Astrocyte of the spinal cord (primary cell): ENCODE results near the gene NELFCD.

Experiments
- DNase-seq: peaks from one replicate; pipeline ENCODE4 v3.0.0; 2011; ENCODE audit warnings: low read depth, low spot score
- H3K4me3 ChIP-seq: 2 replicates; pipeline ENCODE4 v1.5.1; 2011; ENCODE audit warnings: low read depth, mild to moderate bottlenecking, low read length, moderate library complexity
- CTCF ChIP-seq: IDR thresholded peaks from 2 replicates; pipeline ENCODE4 v1.5.1; 2012; ENCODE audit warnings: low read depth, mild to moderate bottlenecking, low read length, inconsistent platforms
- in situ Hi-C: cut with HindIII; loops from 2 replicates; pipeline ENCODE4 v1.10.0; 2017; ENCODE audit warnings: low sequenced_read_pairs

The NELFCD gene

DNA sequence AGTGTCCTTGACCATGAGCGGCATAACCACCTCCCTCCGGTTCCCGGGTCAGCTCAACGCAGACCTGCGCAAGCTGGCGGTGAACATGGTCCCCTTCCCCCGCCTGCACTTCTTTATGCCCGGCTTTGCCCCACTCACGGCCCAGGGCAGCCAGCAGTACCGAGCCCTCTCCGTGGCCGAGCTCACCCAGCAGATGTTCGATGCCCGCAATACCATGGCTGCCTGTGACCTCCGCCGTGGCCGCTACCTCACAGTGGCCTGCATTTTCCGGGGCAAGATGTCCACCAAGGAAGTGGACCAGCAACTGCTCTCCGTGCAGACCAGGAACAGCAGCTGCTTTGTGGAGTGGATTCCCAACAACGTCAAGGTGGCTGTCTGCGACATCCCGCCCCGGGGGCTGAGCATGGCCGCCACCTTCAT lies 43.1 kb downstream of the NELFCD start:
- H3K4me3 ChIP-seq = no peak overlapping the region
- in situ Hi-C loops = no loop called here
- TF ChIP-seq CTCF = no peak
- no peak for DNase-seq

DNA sequence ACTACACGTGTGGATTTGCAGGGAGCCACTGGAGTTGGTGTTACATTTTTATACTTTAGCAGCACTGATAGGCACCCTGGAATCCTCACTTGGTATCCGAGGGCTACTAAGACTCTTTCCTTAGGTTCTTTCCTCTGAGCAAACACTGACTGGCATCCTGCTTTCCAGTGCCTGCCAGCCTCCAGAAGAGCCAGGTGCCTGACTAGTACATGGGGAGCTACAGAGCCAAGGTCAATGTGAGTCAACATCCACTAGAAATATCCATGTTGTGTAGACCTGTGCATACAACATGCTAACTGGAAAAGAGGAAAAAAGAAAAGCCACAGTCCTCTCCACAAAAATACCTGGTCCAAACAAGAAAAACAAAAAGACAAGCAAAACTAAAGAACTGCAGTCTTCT lies 44.0 kb downstream of the NELFCD start:
- TF ChIP-seq CTCF = no peak
- in situ Hi-C loops = no loop called here
- H3K4me3 ChIP-seq = no peak overlapping the region
- DNase-seq = no peak

DNA sequence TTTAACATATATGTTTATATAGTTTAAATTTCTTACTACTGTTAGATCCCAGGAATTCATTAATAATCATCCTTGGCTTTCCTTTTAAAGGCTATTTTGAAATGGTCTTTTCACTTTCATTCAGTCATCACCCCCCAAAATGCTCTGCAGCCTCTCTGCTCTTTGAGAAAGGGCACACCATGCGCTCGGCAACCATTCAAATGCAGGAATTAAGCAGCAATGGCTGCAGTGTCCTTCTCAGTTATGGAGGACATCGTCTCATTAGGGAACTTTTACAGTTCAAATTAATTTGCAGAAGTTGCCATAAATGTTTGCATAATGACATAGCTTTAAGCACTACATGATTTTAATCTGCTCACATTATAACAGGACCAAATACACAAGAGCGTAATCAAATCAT lies 44.5 kb downstream of the NELFCD start:
- DNase-seq = no peak
- in situ Hi-C loops = no loop called here
- H3K4me3 ChIP-seq = no peak overlapping the region
- no peak for TF ChIP-seq CTCF

DNA sequence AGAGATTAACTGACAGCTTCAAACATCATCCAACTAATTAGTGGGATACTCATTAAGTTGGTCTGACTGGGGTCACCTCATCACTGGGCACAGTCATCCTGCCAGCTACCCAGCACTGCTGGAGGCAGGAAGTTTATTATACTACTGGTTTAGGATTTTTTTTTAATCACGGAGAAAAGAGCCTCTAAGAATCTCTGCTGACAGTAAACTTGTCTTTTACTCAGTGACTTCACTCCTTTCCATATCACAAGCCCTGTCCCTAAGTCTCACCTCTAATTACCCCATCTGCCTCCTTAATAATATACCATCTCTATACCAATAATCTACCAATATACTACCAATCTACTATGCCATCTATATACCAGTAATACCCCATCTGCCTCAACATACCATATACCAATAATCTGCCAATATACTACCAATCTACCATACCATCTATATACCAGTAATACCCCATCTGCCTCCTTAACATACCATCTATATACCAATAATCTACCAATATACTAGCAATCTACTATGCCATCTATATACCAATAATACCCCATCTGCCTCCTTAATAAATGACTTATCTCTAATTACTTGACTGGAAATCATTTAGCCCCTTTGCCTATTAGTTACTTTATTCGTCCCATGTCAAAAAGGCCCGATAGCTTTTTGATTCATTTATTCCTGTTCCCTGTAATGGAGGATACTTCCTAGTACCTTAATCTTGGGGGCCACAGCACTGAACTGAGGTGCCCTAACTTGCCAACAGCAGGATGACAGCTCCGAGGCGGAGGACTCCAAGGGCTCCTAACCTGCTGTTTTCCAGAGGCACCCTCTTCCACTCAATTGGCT lies 46.1 kb downstream of the NELFCD start:
- DNase-seq = no peak
- peak overlapping the region; percentile 19 for H3K4me3 ChIP-seq
- in situ Hi-C loops = no loop called here
- no peak for TF ChIP-seq CTCF

DNA sequence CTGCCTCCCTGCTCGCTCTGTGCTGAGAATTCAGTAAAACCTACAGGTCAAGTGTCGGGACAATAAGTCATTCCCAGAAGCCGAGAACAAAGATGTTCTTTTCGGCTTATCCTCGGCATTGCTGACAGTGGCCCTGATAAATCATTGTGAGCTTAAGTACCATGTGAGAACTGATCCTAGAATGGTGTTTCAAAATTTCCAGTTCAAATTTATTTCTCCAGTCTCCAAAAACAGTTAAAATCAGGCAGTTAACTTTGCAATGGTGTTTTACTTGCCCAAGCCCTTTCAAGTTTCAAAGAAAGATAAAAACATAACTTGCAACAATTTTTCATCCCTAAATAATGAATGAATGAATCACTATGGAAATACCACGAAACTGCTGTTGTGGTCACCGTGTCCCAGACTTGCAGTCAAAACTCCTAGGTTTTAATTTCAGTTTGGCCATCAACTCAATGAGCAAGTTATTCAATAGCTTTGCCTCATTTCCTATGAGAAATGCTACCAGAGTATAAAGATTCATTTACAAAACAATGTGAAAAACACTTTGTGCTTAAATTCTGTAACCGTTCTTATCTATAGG lies 46.8 kb downstream of the NELFCD start:
- peak; percentile 85 for DNase-seq
- peak overlapping the region; percentile 19 for H3K4me3 ChIP-seq
- no peak for TF ChIP-seq CTCF
- in situ Hi-C loops = no loop called here

- peak overlapping the region; percentile 40 for H3K4me3 ChIP-seq
- peak; percentile 29 for DNase-seq
- in situ Hi-C loops = no loop called here
Observed at GRCh38 chr20:59028812-59029211, 47.8 kb downstream of the NELFCD start.

More at GRCh38 chr20:59028812-59029211, 47.8 kb downstream of the NELFCD start:
- no peak for TF ChIP-seq CTCF
